GM12872 (cell line): ENCODE data around the gene GP2.

Experiments used
- CTCF ChIP-seq: IDR thresholded peaks from 3 replicates; pipeline ENCODE4 v1.5.1; 2011; ENCODE audit warnings: low read depth, mild to moderate bottlenecking, low read length, moderate library complexity; ENCODE audit not compliant: insufficient read depth

The GP2 gene

GRCh38 chr16:20327444-20328041, at the start of gene GP2:
GP2 (minus strand) TSS chr16:20327513; CDS start chr16:20326431, 1,082 bp downstream.
- no peak for TF ChIP-seq CTCF

GRCh38 chr16:20372701-20373100, 45.4 kb upstream of the GP2 start:
- TF ChIP-seq CTCF, result no peak

GRCh38 chr16:20369452-20370054, 42.2 kb upstream of the GP2 start:
- no peak for TF ChIP-seq CTCF

GRCh38 chr16:20364051-20364450, 36.7 kb upstream of the GP2 start:
- no peak for TF ChIP-seq CTCF

GRCh38 chr16:20363191-20363590, 35.9 kb upstream of the GP2 start:
- no peak for TF ChIP-seq CTCF

GRCh38 chr16:20359997-20360396, 32.7 kb upstream of the GP2 start:
- peak; percentile 54 for TF ChIP-seq CTCF

GRCh38 chr16:20355114-20355782, 27.9 kb upstream of the GP2 start:
- TF ChIP-seq CTCF, result no peak
